ENCODE data around the gene RHCE. TPM values are rescaled to one million over a fixed set of nuclear protein-coding genes. Genes with fewer than 3 reads are reported as not detected.
"Not testable (repeated sequence)": the region's sequence is repeated elsewhere in the genome, so short reads cannot be mapped to it uniquely, and the experiment has no call there.

The RHCE gene
- total and polyA plus RNA-seq, 9 of the 15 experiments (the other 6 are each of a cell fraction or from before 2014, with no cell fraction given), result 5.4 to 31.5 (median 12.6) TPM

DNA sequence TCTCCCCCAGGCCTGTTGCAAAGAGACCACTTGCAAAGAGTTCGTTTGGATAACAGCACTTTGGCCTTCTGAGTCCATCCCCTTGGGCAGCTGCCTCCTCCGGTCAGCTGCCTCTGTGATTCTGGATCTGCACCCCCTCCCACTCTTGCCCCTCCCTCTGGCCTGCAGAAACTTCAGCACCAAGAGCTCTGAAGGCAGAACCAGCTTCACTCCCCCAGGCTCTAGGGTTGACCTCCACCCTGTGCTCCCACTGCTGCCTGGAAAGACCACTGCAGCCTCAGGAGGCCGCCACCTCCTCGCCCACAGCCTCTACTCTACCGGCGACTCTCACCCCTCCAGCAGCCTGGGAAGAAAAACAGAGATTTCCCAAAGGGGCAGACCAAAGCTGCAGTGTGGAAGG is 6.5 kb downstream of the RHCE start:
- DNase-seq (ENCODE audit: extremely low read depth in 1 of 4, low spot score in 3 of 4) (peak in 3 of 4 experiments; percentile 35 to 72 (median 37)), ATAC-seq (peak; percentile 55)
- H3K4me3 ChIP-seq; H2AFZ ChIP-seq (ENCODE audit: low read depth, low read length); H3K36me3 ChIP-seq (ENCODE audit: control insufficient read depth, insufficient read depth, low read length); H3K9me1 ChIP-seq (ENCODE audit: control insufficient read depth, insufficient read depth, low read length); in situ Hi-C loops (cut with MboI); BruUV-seq (replicated peaks); H3K9me3 ChIP-seq (replicated peaks; ENCODE audit: control insufficient read depth, insufficient read depth, low read depth, low read length); FAIRE-seq; intact Hi-C loops (cut with micrococcal nuclease); H3K27me3 ChIP-seq (ENCODE audit: control insufficient read depth in 2 of 2, insufficient read depth in 2 of 2, low read length in 2 of 2); H3K79me2 ChIP-seq (ENCODE audit: control insufficient read depth, insufficient read depth, low read length); H4K20me1 ChIP-seq (replicated peaks; ENCODE audit: control insufficient read depth, insufficient read depth, low read length): not testable (repeated sequence)
- CTCF ChIA-PET (ENCODE audit: low intra/inter-chr PET ratio), result interaction anchor here (0.6 kb wide), 1 partner anchor 106 kb away, joined by 3 read pairs; no protein-coding TSS in a partner anchor
- 0% methylated on average over 1 of the region's 6 CpGs for WGBS (ENCODE audit: insufficient coverage, low coverage, missing lambda C conversion rate)
- TF ChIP-seq RAD21 (CRISPR knock-in tag; conservative IDR thresholded peaks at IDR 0.05 in 1 of 2, IDR thresholded peaks at IDR 0.05 in 1 of 2), result peak in 1 of 2 experiments; percentile 10; a peak in 1 of 4 replicates
- TF ChIP-seq MAZ (CRISPR knock-in tag; conservative IDR thresholded peaks at IDR 0.05 in 1 of 2, IDR thresholded peaks at IDR 0.05 in 1 of 2), result 0 out of 4 replicates have a peak, but pooled peaks of 1 of the 2 experiments have one; percentile 24
- 0 out of 2 replicates have a peak, but pooled peaks have one; percentile 4 for TF ChIP-seq CBFA2T2 (conservative IDR thresholded peaks at IDR 0.05)
- H3K4me1 ChIP-seq (replicated peaks in 1 of 2; ENCODE audit: control insufficient read depth in 2 of 2, insufficient read depth in 2 of 2, low read length in 2 of 2), result peaks cover 29 to 32% of the 10 kb centered on the region in 2 experiments; a peak in 4 of 5 replicates
- H3K27ac ChIP-seq (ENCODE audit: extremely low read depth, low read depth, low read length), result peak overlapping the region; percentile 64; the same call in 2 of the 3 replicates
- peak overlapping the region in 1 of 2 experiments; percentile 3; a peak in 1 of 4 replicates for H3K9ac ChIP-seq (ENCODE audit: insufficient read depth in 1 of 2, low read depth in 2 of 2, low read length in 2 of 2)
- H3K4me2 ChIP-seq (ENCODE audit: insufficient read depth, low read length), result peak overlapping the region; percentile 62
- POLR2A ChIA-PET, result interaction anchor here (0.5 to 1.0 kb wide), 4 partner anchors 14 to 158 kb away, joined by 3 to 5 read pairs (median 4); partner anchors contain the start of gene MACO1

All from K562 (cell line).